ENCODE results near the gene CCDC92. TPM values are rescaled to one million over a fixed set of nuclear protein-coding genes. Genes with fewer than 3 reads are reported as not detected.
"Not testable (repeated sequence)": the region's sequence is repeated elsewhere in the genome, so short reads cannot be mapped to it uniquely, and the experiment has no call there.

The CCDC92 gene
- total RNA-seq, 2 donors from 2014 or later = 34.4 to 39.2 TPM

DNA sequence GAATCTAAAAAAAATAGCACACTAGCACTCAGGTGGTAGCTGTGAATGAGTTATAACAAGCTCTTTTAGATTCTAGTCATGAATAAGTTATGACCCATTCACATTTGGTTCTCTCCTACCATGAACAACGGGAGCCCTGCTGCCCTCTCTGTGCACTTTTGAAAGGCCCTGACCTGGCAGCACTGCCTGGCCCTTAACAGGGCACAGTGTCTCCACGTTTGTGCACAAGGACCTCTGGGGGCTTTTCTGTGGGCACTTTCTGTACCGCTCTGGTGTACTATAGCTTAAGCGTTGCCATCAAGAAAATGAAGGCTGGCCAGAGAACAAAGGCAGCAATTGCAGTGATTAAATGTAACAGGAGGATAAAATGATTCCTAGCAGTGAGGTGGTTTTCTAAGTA, 21.2 kb downstream of the CCDC92 start:
- H3K9me3 ChIP-seq = no peaks in the 10 kb centered on the region
- no peaks in the 10 kb centered on the region for H3K36me3 ChIP-seq
- TF ChIP-seq, protein P1, sequence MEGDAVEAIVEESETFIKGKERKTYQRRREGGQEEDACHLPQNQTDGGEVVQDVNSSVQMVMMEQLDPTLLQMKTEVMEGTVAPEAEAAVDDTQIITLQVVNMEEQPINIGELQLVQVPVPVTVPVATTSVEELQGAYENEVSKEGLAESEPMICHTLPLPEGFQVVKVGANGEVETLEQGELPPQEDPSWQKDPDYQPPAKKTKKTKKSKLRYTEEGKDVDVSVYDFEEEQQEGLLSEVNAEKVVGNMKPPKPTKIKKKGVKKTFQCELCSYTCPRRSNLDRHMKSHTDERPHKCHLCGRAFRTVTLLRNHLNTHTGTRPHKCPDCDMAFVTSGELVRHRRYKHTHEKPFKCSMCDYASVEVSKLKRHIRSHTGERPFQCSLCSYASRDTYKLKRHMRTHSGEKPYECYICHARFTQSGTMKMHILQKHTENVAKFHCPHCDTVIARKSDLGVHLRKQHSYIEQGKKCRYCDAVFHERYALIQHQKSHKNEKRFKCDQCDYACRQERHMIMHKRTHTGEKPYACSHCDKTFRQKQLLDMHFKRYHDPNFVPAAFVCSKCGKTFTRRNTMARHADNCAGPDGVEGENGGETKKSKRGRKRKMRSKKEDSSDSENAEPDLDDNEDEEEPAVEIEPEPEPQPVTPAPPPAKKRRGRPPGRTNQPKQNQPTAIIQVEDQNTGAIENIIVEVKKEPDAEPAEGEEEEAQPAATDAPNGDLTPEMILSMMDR (IDR thresholded peaks at IDR 0.05) = no peak
- H3K27ac ChIP-seq = no peak overlapping the region
- no peak for DNase-seq (ENCODE audit: low spot score)
- H3K4me1 ChIP-seq = peaks cover 0 to 67% of the 10 kb centered on the region in 2 donors
- H3K27me3 ChIP-seq = no peaks in the 10 kb centered on the region
- no peak overlapping the region for H3K4me3 ChIP-seq

DNA sequence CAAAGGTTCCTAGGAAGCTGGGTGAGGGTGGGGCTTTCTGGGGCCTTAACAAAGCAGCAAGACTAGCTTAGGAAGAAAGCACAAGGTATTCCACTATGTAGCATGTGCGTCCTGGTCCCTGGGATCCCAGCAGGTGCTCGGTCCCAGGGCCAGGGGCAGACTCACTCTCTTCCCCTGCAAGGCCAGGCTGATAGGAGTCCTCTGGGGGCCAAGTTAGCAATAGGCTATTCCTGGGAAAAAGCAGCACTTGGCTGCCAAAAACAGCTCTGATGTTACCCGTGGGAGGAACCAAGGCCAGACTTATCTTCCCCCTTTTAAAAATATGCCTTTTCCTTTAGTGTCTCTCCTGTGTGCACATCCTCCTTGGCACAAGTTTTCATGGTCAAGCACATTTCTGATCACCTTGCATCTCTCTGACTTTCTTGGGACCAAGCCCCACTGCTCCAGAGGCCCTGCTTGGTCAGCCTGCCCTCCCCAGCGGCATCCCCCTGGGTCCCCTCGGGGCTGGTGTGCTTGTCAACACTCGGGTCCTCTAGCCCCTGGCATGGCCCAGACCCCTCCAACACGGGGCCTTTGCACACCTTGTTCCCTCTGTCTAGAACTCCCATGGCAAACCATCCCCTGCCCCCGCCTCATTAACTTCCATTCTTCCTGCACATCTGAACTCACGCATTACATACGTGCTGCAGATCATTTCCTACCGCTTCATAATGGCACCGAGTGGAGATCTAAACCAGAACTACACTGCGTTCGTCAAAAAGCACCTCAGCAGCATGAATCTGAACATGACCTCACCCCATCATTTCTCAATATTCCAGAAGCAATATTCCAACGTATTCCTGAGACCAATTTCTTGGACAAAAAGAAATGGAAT, 21.9 kb downstream of the CCDC92 start:
- H3K27me3 ChIP-seq = no peaks in the 10 kb centered on the region
- peaks cover 0 to 72% of the 10 kb centered on the region in 2 donors for H3K4me1 ChIP-seq
- DNase-seq (ENCODE audit: low spot score) = no peak
- H3K36me3 ChIP-seq = no peaks in the 10 kb centered on the region
- no peaks in the 10 kb centered on the region for H3K9me3 ChIP-seq
- no peak overlapping the region for H3K27ac ChIP-seq
- TF ChIP-seq, protein P1 (IDR thresholded peaks at IDR 0.05) = no peak
- H3K4me3 ChIP-seq = no peak overlapping the region

DNA sequence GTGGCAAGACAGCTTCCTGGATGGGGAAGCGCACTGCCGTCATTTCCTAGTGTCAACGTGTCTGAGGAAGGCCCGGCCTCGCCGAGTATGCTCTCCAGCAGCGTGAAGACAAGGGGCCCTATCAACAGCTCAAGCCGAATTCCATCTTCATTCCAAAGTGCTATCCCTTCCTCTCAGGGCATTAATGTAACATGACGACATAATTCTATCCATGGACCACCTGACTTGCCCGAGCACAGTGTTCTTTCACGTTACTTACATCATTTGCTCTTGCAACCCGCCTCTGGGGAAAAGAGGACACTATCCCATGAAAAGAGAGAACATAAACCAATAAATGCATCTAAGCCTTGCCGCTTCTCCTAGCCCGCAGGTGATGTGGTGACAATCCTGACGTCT, 22.9 kb downstream of the CCDC92 start:
- Histone ChIP-seq H3K36me3 (no peaks in the 10 kb centered on the region), H3K4me1 (peaks cover 0 to 69% of the 10 kb centered on the region in 2 donors), H3K27me3 (no peaks in the 10 kb centered on the region), H3K27ac (no peak overlapping the region), H3K4me3 (no peak overlapping the region), H3K9me3 (no peaks in the 10 kb centered on the region)
- TF ChIP-seq, protein P1 (IDR thresholded peaks at IDR 0.05) = no peak
- DNase-seq (ENCODE audit: low spot score) = no peak

DNA sequence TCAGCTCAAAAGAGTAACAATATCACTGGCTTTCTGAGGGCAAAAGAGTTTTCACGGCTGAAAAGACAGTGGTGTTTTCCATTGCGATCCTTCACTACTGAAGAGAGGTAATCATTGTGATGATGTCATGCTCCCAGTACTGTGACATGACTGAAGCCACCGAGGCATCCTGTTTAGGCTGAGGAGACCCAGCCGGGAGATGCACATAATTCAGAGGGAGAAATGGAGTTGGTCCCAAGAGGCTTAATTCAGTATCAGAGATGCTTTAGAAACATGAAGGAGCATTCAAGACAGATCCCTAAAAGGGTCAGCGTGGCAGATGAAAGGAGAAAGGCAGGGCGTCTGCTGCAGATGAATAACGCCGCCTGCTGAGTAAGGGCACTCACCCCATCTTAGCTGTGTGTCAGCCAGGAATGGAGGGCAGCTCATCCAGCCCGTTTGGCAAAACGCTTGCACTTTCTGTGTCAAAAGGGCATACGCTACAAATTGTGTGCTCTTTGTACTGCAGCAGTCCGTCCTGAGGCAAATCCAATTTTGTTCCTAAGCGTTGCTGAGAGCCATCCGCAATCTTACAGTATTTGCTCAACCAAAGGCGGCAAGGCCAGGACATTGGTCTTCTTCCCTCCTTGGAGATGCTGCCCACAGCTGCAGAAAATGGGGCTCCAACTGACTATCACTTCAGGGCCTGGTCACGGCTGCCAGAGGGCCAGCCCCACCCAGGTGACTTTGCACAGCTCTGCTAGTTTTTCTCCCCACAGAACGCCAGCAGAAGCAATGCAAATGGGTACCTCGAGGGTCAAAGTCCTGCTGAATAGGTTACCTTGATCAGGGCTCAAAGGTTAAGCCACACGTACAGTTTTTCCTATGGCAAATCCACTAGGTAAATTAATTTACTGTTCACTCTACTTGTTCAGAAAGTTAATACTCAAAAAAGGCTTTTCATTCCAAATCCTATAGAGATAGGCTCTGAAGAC, 23.5 kb downstream of the CCDC92 start:
- H3K27me3 ChIP-seq = no peaks in the 10 kb centered on the region
- H3K27ac ChIP-seq = no peak overlapping the region
- H3K4me3 ChIP-seq = no peak overlapping the region
- TF ChIP-seq, protein P1 (IDR thresholded peaks at IDR 0.05) = no peak
- no peaks in the 10 kb centered on the region for H3K9me3 ChIP-seq
- H3K4me1 ChIP-seq = peaks cover 0 to 66% of the 10 kb centered on the region in 2 donors
- H3K36me3 ChIP-seq = no peaks in the 10 kb centered on the region
- no peak for DNase-seq (ENCODE audit: low spot score)

DNA sequence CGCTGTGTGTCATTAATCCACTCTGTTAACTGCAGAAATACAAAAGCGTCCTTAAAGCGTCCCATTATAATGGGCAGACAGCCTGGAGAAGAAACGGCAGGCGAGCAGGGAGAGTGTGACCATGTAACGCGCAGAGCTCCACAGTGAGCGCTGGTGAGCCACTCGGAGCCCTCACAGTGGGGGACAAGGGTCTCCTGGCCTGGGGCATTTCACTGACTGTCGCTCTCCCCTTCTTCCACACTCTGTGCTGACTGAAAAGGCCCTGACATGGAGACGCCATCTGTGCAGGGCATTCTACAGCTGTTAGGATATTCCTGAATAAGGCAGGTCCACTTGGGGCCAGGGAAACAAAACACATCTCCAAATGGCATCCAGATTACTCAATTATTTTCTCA, 24.2 kb downstream of the CCDC92 start:
- Histone ChIP-seq H3K4me1 (peaks cover 0 to 62% of the 10 kb centered on the region in 2 donors), H3K9me3 (no peaks in the 10 kb centered on the region), H3K4me3 (no peak overlapping the region), H3K36me3 (peaks cover 2% of the 10 kb centered on the region), H3K27ac (no peak overlapping the region), H3K27me3 (no peaks in the 10 kb centered on the region)
- DNase-seq (ENCODE audit: low spot score) = no peak
- TF ChIP-seq, protein P1 (IDR thresholded peaks at IDR 0.05) = no peak

DNA sequence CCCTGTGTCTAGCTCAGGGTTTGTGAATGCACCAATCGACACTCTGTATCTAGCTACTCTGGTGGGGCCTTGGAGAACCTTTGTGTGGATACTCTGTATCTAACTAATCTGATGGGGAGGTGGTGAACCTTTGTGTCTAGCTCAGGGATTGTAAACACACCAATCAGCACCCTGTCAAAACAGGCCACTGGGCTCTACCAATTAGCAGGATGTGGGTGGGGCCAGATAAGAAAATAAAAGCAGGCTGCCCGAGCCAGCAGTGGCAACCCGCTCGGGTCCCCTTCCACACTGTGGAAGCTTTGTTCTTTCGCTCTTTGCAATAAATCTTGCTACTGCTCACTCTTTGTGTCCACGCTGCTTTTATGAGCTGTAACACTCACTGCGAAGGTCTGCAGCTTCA, 25.1 kb downstream of the CCDC92 start:
- not testable (repeated sequence) for H3K27me3 ChIP-seq; H3K4me3 ChIP-seq; H3K27ac ChIP-seq; H3K9me3 ChIP-seq; DNase-seq (ENCODE audit: low spot score)
- peaks cover 0 to 56% of the 10 kb centered on the region in 2 donors for H3K4me1 ChIP-seq
- H3K36me3 ChIP-seq = peaks cover 10% of the 10 kb centered on the region

DNA sequence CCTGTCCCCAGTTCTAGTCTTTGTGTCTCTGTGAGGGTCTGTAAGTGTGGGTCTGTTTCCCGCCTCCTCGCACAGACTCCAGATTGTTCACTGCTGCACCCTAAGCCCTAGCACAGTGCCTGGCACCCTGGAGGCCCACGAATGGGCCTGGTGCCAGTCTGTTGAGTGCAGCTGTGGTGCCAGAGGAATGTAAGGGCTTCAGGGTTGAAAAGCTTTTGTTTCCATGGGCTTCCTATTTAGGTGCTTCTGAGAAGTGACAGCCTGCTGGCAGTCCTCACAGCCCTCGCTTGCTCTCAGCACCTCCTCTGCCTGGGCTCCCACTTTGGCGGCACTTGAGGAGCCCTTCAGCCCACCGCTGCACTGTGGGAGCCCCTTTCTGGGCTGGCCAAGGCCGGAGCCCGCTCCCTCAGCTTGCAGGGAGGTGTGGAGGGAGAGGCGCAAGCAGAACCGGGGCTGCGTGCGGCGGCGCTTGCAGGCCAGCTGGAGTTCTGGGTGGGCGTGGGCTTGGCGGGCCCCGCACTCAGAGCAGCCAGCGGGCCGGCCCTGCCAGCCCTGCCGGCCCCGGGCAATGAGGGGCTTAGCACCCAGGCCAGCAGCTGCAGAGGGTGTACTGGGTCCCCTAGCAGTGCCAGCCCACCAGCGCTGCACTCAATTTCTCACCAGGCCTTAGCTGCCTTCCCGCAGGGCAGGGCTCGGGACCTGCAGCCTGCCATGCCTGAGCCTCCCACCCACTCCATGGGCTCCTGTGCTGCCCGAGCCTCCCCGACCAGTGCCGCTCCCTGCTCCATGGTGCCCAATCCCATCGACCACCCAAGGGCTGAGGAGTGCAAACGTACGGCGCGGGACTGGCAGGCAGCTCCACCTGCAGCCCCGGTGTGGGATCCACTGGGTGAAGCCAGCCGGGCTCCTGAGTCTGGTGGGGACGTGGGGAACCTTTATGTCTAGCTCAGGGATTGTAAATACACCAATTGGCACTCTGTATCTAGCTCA, 25.8 kb downstream of the CCDC92 start:
- H3K4me3 ChIP-seq; H3K27me3 ChIP-seq; H3K27ac ChIP-seq; DNase-seq (ENCODE audit: low spot score); H3K9me3 ChIP-seq: not testable (repeated sequence)
- H3K36me3 ChIP-seq = peaks cover 18% of the 10 kb centered on the region
- peaks cover 0 to 49% of the 10 kb centered on the region in 2 donors for H3K4me1 ChIP-seq

Measured in right atrium auricular region (tissue), 2 donors.